ENCODE measurements around the gene COX5B.
"Not testable (repeated sequence)": the region's sequence is repeated elsewhere in the genome, so short reads cannot be mapped to it uniquely, and the experiment has no call there.

The COX5B gene

DNA sequence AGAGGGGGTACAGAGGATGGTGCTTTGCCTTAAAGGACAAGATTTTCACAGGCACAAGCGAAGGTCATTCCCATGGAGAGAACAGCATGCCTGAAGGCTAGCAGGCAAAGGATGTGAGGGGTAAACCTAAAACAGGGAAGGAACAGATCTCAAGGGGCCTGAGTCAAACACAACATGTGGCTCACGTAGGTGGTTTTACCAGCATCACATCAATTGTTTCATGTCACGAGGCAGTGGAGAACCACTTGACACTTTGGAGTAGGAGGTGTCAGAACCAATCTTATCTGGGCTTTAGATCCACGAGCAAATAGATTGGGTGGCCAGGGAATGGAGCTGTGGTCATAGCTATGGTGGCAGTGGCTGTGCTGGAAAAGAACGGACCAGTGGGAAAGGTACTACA is 8.4 kb downstream of the COX5B start:
- no peak for DNase-seq (ENCODE audit: low spot score)

DNA sequence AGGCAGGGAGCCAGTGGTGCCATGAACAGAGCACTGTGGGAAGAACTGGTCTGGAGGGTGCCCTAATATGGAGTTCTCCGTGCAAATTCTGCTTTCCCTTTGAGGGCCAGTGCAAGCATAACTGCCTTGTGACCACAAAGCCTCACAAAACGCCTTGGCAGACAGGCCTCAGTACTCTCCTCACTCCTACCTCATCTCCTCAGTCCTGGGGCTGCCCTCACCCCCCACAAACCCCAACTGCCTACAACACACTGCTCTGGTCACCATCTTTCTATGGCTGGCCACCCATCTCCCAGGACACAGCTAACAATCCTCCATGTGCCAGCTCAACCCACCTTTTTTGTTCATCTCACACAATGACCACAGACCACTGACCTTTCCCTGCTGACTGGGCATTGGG is 8.9 kb downstream of the COX5B start:
- DNase-seq (ENCODE audit: low spot score), result no peak

DNA sequence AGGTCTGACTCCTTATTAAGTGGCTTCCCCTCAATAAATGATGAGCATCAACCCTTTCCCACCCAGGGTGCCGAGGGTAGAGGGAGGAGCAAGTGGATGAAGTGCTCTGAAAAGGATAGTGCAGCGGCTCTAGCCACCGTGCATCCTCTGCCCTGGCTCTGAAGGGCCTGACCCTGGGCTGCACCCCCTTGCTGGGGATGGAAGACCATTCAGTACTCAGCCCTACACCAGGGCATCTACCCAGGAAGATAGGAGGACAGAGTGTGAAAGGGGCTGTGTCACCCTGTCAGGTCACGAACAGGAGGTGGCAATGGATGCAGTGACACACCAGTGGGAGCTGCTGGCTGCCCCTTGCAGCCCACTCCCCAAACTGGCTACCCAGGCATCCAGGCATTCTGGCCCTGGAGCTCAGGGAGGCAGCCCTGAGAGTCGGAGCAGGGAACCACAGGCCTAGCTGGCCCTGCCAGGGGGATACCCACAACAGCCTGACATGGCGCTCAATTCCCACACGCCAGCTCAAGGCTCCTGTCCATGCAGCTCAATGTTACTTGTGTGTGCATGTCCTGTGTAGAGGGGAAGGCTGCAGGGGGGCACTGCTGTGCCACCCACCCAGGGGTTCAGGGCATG is 10.4 kb downstream of the COX5B start:
- DNase-seq (ENCODE audit: low spot score), result no peak

GRCh38 chr2:97656905-97657587 is 11.2 kb downstream of the COX5B start:
- no peak for DNase-seq (ENCODE audit: low spot score)

- no peak for DNase-seq (ENCODE audit: low spot score)
Measured at GRCh38 chr2:97657986-97658690, 12.3 kb downstream of the COX5B start.

DNA sequence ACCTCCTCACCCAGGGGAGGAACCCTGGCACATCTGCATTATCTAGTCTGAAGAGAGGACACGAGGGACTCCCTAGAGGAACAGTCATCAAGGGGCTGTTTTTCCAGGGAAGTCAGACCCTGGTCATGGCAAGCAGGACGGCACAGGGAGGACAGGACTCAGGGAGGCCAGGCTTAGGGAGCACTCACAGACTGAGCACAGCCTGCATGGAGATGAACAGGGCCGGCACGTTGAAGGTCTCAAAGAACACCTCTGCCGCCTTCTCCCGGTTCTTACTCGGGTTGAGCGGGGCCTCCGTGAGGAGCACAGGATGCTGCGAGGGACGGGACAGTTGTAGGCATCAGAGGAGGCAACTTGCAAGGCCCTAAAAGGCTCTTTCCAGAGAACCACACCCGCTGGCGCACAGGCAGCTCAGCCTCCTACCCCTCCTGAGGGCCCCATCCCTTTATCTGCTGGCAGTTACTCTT is 12.9 kb downstream of the COX5B start:
- no peak for DNase-seq (ENCODE audit: low spot score)

DNA sequence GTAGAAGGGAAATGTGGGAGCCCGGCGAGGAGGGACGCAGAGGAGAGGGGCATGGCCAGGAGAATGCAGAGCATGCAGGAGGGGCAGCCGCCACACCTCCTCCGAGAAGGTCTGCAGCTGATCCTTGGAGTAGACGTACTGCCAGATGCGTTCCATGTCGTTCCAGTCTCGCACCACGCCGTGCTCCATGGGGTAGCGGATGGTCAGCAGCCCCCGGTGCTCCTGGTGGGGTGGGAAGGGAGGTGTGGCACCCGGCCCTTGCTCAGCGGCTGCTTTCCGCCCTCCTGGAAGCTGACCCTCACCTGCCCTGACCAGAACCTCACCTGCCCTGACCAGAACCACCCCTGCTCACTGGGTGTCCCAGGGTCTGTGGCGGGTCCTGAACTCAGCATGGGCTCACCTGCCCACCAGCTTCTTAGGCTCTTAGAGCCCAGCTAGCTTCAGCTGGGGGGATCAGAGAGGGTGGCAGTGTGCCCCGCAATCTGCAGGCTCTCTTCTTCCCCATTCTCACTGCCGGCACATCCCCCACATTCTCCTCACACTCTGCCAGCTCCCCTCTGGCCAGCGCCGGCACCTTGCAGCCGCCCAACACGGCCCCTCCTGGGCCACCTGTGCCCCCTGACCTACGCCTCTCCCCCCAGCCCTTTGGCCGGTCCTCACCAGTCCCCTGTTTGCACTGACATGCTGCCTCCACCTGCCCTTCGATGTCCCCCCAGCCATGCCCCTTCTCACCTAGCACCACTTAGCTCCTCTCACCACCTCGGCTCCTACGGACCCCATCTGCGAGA is 13.6 kb downstream of the COX5B start:
- no peak for DNase-seq (ENCODE audit: low spot score)

GRCh38 chr2:97660044-97660774 is 14.3 kb downstream of the COX5B start:
- no peak for DNase-seq (ENCODE audit: low spot score)

- DNase-seq (ENCODE audit: low spot score), result no peak
Measured at GRCh38 chr2:97660775-97661389, 15.0 kb downstream of the COX5B start.

- no peak for DNase-seq (ENCODE audit: low spot score)
Measured at GRCh38 chr2:97661927-97662326, 16.1 kb downstream of the COX5B start.

- DNase-seq (ENCODE audit: low spot score), result no peak
Measured at GRCh38 chr2:97662386-97662894, 16.6 kb downstream of the COX5B start.

DNA sequence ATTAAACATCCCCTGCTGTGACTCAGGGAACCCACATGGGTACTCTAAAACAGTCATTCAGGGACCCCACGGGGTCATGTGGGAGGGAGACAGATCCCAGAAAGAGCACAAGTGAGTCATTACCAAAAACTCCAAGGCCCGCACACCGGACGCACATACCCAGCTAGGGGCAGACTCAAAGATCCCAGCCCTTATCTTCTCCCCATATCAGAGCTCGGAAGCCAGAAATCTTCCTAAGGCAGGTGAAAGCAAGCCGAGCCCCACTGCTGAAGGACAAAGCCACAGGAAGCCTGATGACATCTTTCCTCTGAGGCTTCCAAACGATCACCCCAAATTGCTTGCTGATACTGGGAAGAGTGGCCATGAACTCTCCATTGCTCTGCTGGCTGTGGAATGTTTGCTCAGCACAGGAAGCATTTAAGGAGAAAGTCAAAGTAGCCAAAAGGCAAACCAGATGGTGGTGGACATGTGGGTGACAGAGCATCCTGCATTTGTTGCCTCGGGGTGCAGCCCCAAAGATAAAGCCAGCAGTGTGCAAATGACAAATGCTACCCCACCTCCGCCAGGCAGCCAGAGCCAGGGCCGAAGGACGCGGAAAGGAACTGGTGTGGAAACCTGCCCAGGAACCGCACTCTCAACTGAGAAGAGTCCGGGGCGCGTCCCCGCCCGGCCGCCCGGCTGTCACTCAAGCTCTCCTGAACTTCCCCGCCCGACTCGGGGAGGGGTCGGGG is 17.2 kb downstream of the COX5B start:
- peak; percentile 84 for DNase-seq (ENCODE audit: low spot score)

- DNase-seq (ENCODE audit: low spot score), result no peak
Measured at GRCh38 chr2:97663626-97663961, 17.7 kb downstream of the COX5B start.

DNA sequence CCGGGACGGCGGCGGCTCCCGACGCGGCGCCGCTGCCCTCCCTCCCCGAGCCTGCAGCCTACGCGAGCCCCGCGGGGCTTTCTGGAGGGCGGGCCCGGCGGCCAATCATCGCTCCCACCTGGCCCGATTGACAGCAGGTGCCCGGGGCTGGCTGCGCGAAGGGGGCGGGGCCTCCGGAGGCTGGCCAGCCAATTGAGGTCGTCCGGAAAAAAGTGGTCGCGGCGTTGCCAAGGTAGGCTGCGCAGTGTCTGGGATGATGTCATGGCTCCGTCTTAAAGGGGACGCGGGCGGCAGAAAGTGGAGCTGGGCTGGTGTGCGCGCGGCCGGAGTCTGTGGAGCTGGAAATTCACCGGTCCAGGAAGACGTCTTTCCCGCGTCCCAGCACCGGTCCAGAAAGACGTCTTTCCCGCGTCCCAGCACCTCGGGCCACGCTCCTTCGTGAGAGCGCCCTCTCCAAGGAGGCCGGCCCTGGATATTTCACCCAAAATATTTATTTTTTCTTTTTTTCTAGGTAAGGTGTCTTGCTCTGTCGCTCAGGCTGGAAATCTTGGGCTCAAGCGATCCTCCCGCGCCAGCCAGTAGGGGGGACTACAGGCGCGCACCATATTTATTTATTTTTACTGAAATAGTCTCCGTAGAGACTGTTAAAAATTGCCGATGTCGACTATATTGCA is 18.2 kb downstream of the COX5B start, which contains the start of gene ACTR1B:
ACTR1B (minus strand) TSS at position 83 of the 674 bp plus-strand sequence. CDS start 154 bp downstream, outside the sequence.
- DNase-seq (ENCODE audit: low spot score), result peak; percentile 97

DNA sequence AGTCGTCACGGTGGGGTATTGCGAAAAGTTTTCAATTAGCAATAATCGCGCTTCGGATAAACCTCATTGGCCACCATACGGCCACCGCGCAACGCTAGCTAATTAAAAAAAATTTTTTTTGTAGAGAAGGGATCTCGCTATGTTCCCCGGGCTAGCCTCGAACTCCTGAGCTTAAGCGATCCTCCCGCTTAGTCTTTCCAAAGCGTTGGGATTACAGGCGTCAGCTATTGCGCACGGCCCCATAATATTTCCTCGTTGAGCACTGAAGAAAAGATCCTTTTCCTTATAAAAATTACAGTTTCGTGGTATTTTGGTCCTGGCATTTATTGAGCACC is 18.7 kb downstream of the COX5B start:
- DNase-seq (ENCODE audit: low spot score), result no peak

GRCh38 chr2:97669448-97669847 is 23.6 kb downstream of the COX5B start, which contains the start of gene C2orf92:
Gene C2orf92 (plus strand): TSS chr2:97669713. CDS start chr2:97669789, 76 bp downstream.
- no peak for DNase-seq (ENCODE audit: low spot score)

DNA sequence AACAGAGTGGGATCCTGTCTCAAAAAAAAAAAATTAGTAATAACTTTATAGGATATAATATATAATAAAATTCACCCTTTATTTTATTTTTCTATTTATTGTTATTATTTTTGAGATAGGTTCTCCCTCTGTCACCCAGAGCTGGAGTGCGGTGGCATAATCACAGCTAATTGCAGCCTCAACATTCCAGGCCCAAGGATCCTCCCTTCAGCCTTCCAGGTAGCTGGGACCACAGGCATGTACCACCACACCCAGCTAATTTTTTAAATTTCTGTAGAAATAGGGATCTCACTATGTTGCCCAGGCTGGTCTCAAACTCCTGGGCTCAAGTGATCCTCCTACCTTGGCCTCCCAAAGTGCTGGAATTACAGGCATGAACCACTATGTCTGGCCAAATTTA is 24.6 kb downstream of the COX5B start:
- DNase-seq (ENCODE audit: low spot score), result no peak

GRCh38 chr2:97671526-97671925 is 25.7 kb downstream of the COX5B start:
- no peak for DNase-seq (ENCODE audit: low spot score)

DNA sequence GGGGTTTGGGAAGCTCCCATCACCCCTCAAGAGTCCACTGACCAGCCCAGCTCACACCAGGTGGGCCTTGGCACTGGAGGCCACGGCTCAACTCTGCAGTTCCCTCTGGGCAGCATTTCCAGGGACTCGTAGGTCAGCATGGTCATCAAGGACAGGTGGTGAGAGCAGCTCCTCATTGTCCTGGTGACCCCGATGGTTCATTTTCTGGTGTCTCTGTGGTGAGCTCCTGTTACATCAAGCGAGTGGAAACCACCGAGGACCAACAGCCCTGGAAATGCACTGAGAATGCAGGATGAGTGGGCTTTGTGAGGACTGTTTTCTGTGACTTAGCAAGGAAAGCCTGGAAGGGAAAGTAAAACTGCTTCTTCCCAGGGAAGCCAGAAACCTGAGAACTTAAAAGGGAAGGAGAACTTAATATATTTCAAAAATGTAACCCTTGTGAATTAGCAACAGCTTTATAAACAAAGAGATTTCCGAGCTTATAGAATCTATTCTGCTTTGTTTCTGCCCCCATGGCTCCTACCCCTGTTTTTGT is 26.8 kb downstream of the COX5B start:
- not testable (repeated sequence) for DNase-seq (ENCODE audit: low spot score)
